ENCODE measurements around the gene IL25.
"Not testable (repeated sequence)": the region's sequence is repeated elsewhere in the genome, so short reads cannot be mapped to it uniquely, and the experiment has no call there.

Gene IL25

GRCh38 chr14:23409966-23410635 is 37.5 kb downstream of the IL25 start:
- DNase-seq (ENCODE audit: low spot score): no peak

DNA sequence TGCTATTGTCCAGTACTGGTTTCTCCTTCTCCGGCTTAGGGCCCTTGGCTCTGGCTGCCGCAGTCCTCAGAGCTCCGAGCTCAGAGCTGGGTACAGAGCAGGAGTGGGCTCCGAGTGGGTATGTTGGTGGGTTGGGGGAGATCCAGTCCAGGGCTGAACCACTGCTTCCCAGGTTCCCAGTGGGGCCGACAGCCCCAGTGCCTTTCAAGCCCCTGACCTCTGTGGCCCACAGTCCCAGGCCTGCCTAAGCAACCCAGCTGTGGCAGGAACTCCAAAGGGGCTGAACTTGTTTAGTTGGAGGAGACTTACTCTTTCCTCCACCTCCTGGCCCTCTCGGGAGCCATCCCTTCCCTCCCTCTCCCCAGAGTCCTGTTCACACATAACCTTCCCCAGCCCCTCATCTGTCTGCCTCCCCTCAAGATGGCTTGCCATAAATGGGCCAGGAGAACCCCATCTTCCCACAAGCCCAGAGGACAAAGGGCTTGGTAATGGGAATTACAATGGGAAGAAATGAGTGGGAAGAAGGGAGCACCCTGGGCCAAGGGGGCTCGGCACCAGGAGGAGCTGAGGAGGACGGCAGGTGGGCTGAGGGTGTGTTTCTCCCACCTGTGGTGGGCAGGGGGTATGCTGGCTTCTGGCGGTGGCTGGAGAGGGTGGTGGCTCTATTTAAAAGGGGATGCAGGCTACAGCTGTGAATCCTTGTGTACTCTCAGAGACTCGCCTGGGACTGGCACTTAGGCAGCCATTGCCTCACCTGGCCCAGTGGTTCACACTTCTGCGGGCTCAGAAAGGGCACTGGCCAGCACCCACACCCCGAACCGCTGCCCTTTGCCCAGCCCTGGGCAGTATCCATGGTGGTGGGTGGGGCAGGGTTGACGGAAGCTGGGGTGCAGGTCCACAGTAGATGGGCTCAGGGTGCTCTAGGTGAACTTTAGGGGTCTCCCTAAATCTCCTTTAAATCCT is 39.2 kb downstream of the IL25 start:
- DNase-seq (ENCODE audit: low spot score): no peak

- DNase-seq (ENCODE audit: low spot score): no peak
Measured at GRCh38 chr14:23413681-23414080, 41.1 kb downstream of the IL25 start.

- no peak for DNase-seq (ENCODE audit: low spot score)
Measured at GRCh38 chr14:23414254-23414653, 41.6 kb downstream of the IL25 start.

- DNase-seq (ENCODE audit: low spot score): no peak
Measured at GRCh38 chr14:23414906-23415820, 42.6 kb downstream of the IL25 start.

- DNase-seq (ENCODE audit: low spot score): no peak
Measured at GRCh38 chr14:23415821-23416778, 43.5 kb downstream of the IL25 start.

DNA sequence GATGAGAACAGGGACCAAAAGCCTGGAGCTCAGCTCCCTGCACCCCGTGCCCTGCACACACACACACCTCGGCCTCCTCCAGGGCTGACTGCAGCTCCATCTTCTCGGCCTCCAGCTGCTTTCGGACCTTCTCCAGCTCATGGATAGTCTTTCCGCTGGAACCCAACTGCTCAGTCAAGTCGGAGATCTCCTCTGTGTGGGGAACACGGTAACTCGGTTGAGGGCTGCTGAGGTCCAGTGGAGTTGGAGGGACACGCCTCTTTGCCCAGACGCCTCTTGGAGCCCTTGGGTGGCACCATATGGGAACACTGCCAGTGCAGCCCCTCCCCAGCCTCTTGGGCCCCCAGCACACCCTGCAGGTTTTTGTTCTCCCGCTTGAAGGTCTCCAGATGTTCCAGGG is 44.2 kb downstream of the IL25 start:
- DNase-seq (ENCODE audit: low spot score): no peak

DNA sequence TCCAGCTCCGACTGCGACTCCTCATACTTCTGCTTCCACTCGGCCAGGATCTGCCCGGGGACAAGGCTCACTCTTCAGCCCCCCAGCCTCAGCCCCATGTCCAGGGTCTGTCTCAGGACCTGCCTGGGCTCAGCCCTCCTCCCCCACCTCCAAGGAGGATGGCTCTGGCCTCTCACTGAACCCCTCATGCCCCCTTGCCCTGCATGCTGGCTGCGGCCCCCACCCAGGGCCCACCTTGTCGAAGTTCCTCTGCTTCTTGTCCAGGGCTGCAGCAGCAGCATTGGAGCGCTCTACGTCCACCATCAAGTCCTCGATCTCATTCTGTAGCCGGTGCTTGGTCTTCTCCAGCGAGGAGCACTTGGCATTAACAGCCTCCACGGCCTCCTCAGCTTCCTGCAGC is 44.7 kb downstream of the IL25 start:
- DNase-seq (ENCODE audit: low spot score): not testable (repeated sequence)

DNA sequence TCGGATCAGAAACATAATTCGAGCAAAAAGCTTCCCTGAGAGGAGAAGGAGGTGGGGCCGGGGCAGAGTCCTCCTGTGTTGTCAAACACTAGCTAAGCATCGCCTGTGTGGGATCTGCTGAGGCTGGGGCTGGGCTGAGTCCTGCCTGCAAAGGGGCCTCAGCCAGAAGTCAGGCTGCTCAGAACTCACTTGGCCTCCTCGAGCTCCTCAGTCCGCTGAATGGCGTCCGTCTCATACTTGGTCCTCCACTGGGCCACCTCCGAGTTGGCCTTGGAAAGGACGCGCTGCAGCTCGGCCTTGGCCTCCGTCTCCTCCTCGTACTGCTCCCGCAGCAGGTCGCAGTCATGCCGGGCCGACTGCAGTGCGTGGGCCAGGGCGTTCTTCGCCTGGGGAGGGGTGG is 45.4 kb downstream of the IL25 start:
- no peak for DNase-seq (ENCODE audit: low spot score)

DNA sequence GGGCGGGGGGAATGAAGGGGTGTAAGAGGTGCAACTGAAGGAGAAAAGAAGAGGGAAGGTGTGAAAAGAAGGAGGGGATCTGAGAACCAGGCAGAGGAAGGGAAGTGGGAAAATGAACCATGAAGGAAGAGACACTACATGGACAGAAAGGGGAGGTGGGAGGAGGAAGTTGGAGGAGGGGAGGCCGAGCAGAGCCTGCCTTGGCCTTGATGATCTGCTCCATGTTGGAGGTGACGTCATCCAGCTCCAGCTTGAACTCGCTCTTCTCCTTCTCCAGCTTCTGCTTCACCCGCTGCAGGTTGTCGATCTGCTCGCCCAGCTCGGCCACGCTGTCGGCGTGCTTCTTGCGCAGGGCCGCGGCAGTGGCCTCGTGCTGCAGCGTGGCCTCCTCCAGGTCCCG is 47.0 kb downstream of the IL25 start:
- not testable (repeated sequence) for DNase-seq (ENCODE audit: low spot score)

- no peak for DNase-seq (ENCODE audit: low spot score)
Measured at GRCh38 chr14:23421594-23421993, 49.0 kb downstream of the IL25 start.

DNA sequence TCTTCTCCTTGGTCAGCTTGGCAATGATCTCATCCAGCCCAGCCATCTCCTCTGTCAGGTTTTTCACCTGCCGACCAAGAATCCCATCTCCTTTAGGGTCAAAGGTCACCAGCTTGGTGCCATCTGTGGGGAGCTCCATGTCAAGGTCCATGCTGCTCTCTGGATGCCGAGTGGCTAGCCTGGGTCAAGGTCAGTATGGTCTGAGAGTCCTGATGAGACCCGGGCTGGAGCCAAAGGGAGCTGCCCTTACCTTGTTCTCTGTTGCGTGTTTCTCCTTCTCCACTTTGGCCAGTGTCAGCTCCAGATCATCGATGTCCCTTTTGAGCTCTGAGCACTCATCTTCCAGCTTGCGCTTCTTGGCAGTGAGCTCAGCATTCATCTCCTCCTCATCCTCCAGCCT is 51.0 kb downstream of the IL25 start:
- DNase-seq (ENCODE audit: low spot score): no peak

GRCh38 chr14:23425169-23425568 is 52.6 kb downstream of the IL25 start:
- DNase-seq (ENCODE audit: low spot score): no peak

DNA sequence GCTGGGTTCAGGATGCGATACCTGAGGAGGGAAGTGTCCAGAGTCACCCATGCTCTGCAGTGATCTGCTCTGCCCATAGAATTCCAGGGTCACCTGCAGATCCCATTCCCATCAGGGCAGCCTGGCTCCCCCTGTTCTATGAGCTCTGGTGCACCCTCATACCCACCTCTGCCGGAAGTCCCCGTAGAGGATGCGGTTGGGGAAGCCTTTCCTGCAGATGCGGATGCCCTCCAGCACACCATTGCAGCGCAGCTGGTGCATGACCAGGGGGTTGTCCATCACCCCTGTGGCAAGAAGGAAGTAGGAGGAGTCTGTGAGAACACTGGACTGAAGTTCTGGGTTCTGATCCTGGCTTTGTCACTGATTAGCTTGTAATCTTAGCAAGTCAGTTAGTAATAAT is 53.2 kb downstream of the IL25 start:
- DNase-seq (ENCODE audit: low spot score): not testable (repeated sequence)

Data from cerebellar cortex (tissue), 1 donor.